Measurements from ENCODE around the gene TMEFF1.
"Not testable (repeated sequence)": the region's sequence is repeated elsewhere in the genome, so short reads cannot be mapped to it uniquely, and the experiment has no call there.

The TMEFF1 gene

GRCh38 chr9:100498592-100498991, 25.6 kb downstream of the TMEFF1 start:
- DNase-seq: no peak

GRCh38 chr9:100499460-100499859, 26.5 kb downstream of the TMEFF1 start:
- DNase-seq: no peak

GRCh38 chr9:100499866-100500265, 26.9 kb downstream of the TMEFF1 start:
- no peak for DNase-seq

- peak; percentile 33 for DNase-seq
Measured at GRCh38 chr9:100505564-100506159, 32.7 kb downstream of the TMEFF1 start.

- not testable (repeated sequence) for DNase-seq
Measured at GRCh38 chr9:100507350-100507749, 34.4 kb downstream of the TMEFF1 start.

- no peak for DNase-seq
Measured at GRCh38 chr9:100511205-100511604, 38.3 kb downstream of the TMEFF1 start.

GRCh38 chr9:100515578-100516494, 42.9 kb downstream of the TMEFF1 start:
- DNase-seq: no peak

GRCh38 chr9:100521282-100521681, 48.3 kb downstream of the TMEFF1 start:
- no peak for DNase-seq

GRCh38 chr9:100525563-100525962, 52.6 kb downstream of the TMEFF1 start:
- DNase-seq: no peak

- not testable (repeated sequence) for DNase-seq
Measured at GRCh38 chr9:100527180-100527794, 54.3 kb downstream of the TMEFF1 start.

- DNase-seq: no peak
Measured at GRCh38 chr9:100534401-100534800, 61.5 kb downstream of the TMEFF1 start.

- DNase-seq: no peak
Measured at GRCh38 chr9:100540327-100540726, 67.4 kb downstream of the TMEFF1 start.

GRCh38 chr9:100549048-100549447, 76.1 kb downstream of the TMEFF1 start:
- no peak for DNase-seq

GRCh38 chr9:100554935-100555401, 82.0 kb downstream of the TMEFF1 start:
- no peak for DNase-seq

- DNase-seq: no peak
Measured at GRCh38 chr9:100555471-100555870, 82.5 kb downstream of the TMEFF1 start.

GRCh38 chr9:100557053-100557452, 84.1 kb downstream of the TMEFF1 start:
- DNase-seq: no peak

- DNase-seq: no peak
Measured at GRCh38 chr9:100561256-100561655, 88.3 kb downstream of the TMEFF1 start.

GRCh38 chr9:100567856-100568255, 94.9 kb downstream of the TMEFF1 start:
- no peak for DNase-seq

- DNase-seq: no peak
Measured at GRCh38 chr9:100573655-100574260, 100.8 kb downstream of the TMEFF1 start.

- no peak for DNase-seq
Measured at GRCh38 chr9:100575006-100575405, 102.1 kb downstream of the TMEFF1 start.

GRCh38 chr9:100575765-100576386, 102.9 kb downstream of the TMEFF1 start:
- DNase-seq: no peak

GRCh38 chr9:100577776-100578448, 105.0 kb downstream of the TMEFF1 start, which contains the start of gene CAVIN4:
Gene CAVIN4 (plus strand): TSS chr9:100578079. CDS start chr9:100578144, 65 bp downstream.
- DNase-seq: no peak

Measured in GDM1 (cell line).